K562 (cell line): ENCODE data around the gene FBXO33. TPM values are rescaled to one million over a fixed set of nuclear protein-coding genes. Genes with fewer than 3 reads are reported as not detected.
A peak's percentile ranks its signal among the peaks of the same experiment; 100 is the strongest.

Experiments
- CSDE1 ChIP-seq, 2 experiments: fragments of 450-650 bp; IDR thresholded peaks; 2 replicates each; pipeline ENCODE4 v1.6.1; 2016; ENCODE audit warnings: mild to moderate bottlenecking in 1 of 2
- DLX4 ChIP-seq: fragments of 250-450 bp; sonication (Bioruptor Pico); IDR thresholded peaks from 2 replicates; pipeline ENCODE4 v1.6.1; 2021; ENCODE audit warnings: mild to moderate bottlenecking
- ELF1 ChIP-seq: fragments of 200-800 bp; sonication (Bioruptor generic); IDR thresholded peaks from 2 replicates; pipeline ENCODE4 v1.6.1; 2016; ENCODE audit warnings: missing genetic modification characterization, missing compliant biosample characterization
- HMGXB4 ChIP-seq: sonication (generic); formaldehyde crosslinking; IDR thresholded peaks from 2 replicates; pipeline ENCODE4 v1.8.1; 2023; ENCODE audit warnings: mild to moderate bottlenecking, missing genetic modification reagents
- MYC ChIP-seq, 2 experiments: fragments of 250-450 bp in 1 of 2; sonication (Bioruptor Pico) in 1 of 2; IDR thresholded peaks; 2 replicates each; pipeline versions ENCODE4 v1.5.1 to v1.6.1; 2012 to 2021; ENCODE audit warnings: low read depth in 2 of 2, borderline replicate concordance in 1 of 2, improper control_type of control experiment in 1 of 2, low read length in 1 of 2, mild to moderate bottlenecking in 1 of 2, moderate library complexity in 1 of 2
- POLR2H ChIP-seq: IDR thresholded peaks from 2 replicates; pipeline ENCODE4 v1.6.1; 2016; ENCODE audit warnings: missing genetic modification characterization, low read depth, mild to moderate bottlenecking, control low read depth, missing compliant biosample characterization, moderate library complexity
- RBFOX2 ChIP-seq: fragments of 200-400 bp; formaldehyde crosslinking; IDR thresholded peaks from 2 replicates; pipeline ENCODE4 v1.6.1; 2017; ENCODE audit warnings: low read depth, mild to moderate bottlenecking, low read length, moderate library complexity
- SP2 ChIP-seq: IDR thresholded peaks from 2 replicates; pipeline ENCODE4 v1.6.1; 2011; ENCODE audit warnings: mild to moderate bottlenecking, low read depth, low read length, moderate library complexity; ENCODE audit not compliant: poor library complexity, severe bottlenecking; ENCODE audit errors: extremely low read depth
- TAL1 ChIP-seq: fragments of 450-650 bp; IDR thresholded peaks from 2 replicates; pipeline ENCODE4 v1.6.1; 2016; ENCODE audit warnings: mild to moderate bottlenecking
- ZBTB17 ChIP-seq: fragments of 450-650 bp; formaldehyde crosslinking; IDR thresholded peaks from 2 replicates; pipeline ENCODE4 v1.4.0; 2020; ENCODE audit warnings: mild to moderate bottlenecking
- ZBTB49 ChIP-seq: sonication (generic); formaldehyde crosslinking; IDR thresholded peaks from 2 replicates; pipeline ENCODE4 v1.8.0; 2022; ENCODE audit warnings: missing genetic modification reagents, mild to moderate bottlenecking, borderline replicate concordance
- ZKSCAN3 ChIP-seq: fragments of 250-450 bp; sonication (Bioruptor Pico); IDR thresholded peaks from 2 replicates; pipeline ENCODE4 v1.4.0; 2020
- ZNF77 ChIP-seq: fragments of 250-450 bp; sonication (Bioruptor Pico); IDR thresholded peaks from 2 replicates; pipeline ENCODE4 v1.5.0; 2020
- polyA plus RNA-seq, 8 experiments: library from polyadenylated mRNA; depleted of rRNA in 4 of 8; stranded (reverse) in 5 of 8; unstranded in 3 of 8; fragments of >200 nt; fragmentation: Nextera tagmentation in 2 of 8; fragmentation: Illumina TruSeq in 1 of 8; extraction: Ambion mirVana in 2 of 8; extraction: Trizol in 1 of 8; gene quantifications; 2 replicates each; pipeline versions ENCODE4 v1.2.1 to v1.2.3, GENCODE V29; 2011 to 2014; ENCODE audit warnings: inconsistent platforms in 1 of 8, missing spikeins in 1 of 8
- total RNA-seq, 7 experiments: library from RNA; depleted of rRNA in 6 of 7; stranded (reverse); fragments of >200 nt in 6 of 7; fragmentation: Illumina TruSeq in 2 of 7; extraction: Trizol in 2 of 7; gene quantifications; 2 replicates each; pipeline versions ENCODE4 v1.2.1 to v1.2.3, GENCODE V29; 2011 to 2021; ENCODE audit warnings: low replicate concordance in 1 of 7
- TF ChIP-seq, protein P1 (sequence below): fragments of 250-450 bp; sonication (Bioruptor Pico); IDR thresholded peaks from 2 replicates; pipeline ENCODE4 v1.5.1; 2021; ENCODE audit warnings: mild to moderate bottlenecking
- TF ChIP-seq, protein P2 (sequence below): fragments of 200-400 bp; formaldehyde crosslinking; IDR thresholded peaks from 2 replicates; pipeline ENCODE4 v1.6.1; 2017; ENCODE audit warnings: mild to moderate bottlenecking, low read depth, low read length, moderate library complexity

The FBXO33 gene
- total and polyA plus RNA-seq, 9 of the 15 experiments (the other 6 are each of a cell fraction or from before 2014, with no cell fraction given) = 1.6 to 7.5 (median 5.0) TPM

GRCh38 chr14:39432619-39433451, 602 bp upstream of the FBXO33 start (continued):
- no peak for TF ChIP-seq HMGXB4
- TF ChIP-seq MYC (IDR thresholded peaks at IDR 0.05; ENCODE audit: low read depth, low read length) = 0 out of 2 replicates have a peak, but pooled peaks have one; percentile 36
- TF ChIP-seq MYC (CRISPR knock-in tag; IDR thresholded peaks at IDR 0.05; ENCODE audit: borderline replicate concordance, low read depth) = no peak
- peak; percentile 62; the same call in 1 of the 2 replicates for TF ChIP-seq RBFOX2
- no peak for TF ChIP-seq ZBTB17
- TF ChIP-seq ZKSCAN3 (CRISPR knock-in tag) = no peak
- no peak for TF ChIP-seq ZNF77 (CRISPR knock-in tag)
- TF ChIP-seq ZBTB49 (CRISPR knock-in tag) = no peak
- no peak for TF ChIP-seq TAL1
- no peak for TF ChIP-seq DLX4 (CRISPR knock-in tag)
- no peak for TF ChIP-seq SP2
- no peak for TF ChIP-seq CSDE1 (IDR thresholded peaks at IDR 0.05)
- TF ChIP-seq ELF1 = 0 out of 2 replicates have a peak, but pooled peaks have one; percentile 4
- TF ChIP-seq, protein P1, sequence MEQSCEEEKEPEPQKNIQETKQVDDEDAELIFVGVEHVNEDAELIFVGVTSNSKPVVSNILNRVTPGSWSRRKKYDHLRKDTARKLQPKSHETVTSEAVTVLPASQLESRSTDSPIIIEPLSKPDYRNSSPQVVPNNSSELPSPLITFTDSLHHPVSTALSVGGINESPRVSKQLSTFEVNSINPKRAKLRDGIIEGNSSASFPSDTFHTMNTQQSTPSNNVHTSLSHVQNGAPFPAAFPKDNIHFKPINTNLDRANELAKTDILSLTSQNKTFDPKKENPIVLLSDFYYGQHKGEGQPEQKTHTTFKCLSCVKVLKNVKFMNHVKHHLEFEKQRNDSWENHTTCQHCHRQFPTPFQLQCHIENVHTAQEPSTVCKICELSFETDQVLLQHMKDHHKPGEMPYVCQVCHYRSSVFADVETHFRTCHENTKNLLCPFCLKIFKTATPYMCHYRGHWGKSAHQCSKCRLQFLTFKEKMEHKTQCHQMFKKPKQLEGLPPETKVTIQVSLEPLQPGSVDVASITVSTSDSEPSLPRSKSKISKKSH (CRISPR knock-in tag) = no peak
- no peak for TF ChIP-seq POLR2H (tag)
- TF ChIP-seq, protein P2, sequence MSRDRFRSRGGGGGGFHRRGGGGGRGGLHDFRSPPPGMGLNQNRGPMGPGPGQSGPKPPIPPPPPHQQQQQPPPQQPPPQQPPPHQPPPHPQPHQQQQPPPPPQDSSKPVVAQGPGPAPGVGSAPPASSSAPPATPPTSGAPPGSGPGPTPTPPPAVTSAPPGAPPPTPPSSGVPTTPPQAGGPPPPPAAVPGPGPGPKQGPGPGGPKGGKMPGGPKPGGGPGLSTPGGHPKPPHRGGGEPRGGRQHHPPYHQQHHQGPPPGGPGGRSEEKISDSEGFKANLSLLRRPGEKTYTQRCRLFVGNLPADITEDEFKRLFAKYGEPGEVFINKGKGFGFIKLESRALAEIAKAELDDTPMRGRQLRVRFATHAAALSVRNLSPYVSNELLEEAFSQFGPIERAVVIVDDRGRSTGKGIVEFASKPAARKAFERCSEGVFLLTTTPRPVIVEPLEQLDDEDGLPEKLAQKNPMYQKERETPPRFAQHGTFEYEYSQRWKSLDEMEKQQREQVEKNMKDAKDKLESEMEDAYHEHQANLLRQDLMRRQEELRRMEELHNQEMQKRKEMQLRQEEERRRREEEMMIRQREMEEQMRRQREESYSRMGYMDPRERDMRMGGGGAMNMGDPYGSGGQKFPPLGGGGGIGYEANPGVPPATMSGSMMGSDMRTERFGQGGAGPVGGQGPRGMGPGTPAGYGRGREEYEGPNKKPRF = no peak
